Uterus (tissue), 2 donors: ENCODE measurements around the gene ASXL3.

Experiments
- POLR2A ChIP-seq, 2 donors: fragments of 450-650 bp; IDR thresholded peaks; one replicate each; pipeline ENCODE4 v1.6.1; 2016; ENCODE audit warnings: antibody characterized with exemption in 2 of 2, mild to moderate bottlenecking in 1 of 2, moderate library complexity in 1 of 2
- TF ChIP-seq, protein P1 (sequence below), 4 experiments: fragments of 200-600 bp in 2 of 4; fragments of 450-650 bp in 2 of 4; sonication (generic) in 2 of 4; IDR thresholded peaks; one replicate each; pipeline ENCODE4 v1.5.1; 2016 to 2019; ENCODE audit warnings: antibody characterized with exemption in 4 of 4, mild to moderate bottlenecking in 2 of 4, moderate library complexity in 1 of 4

DNA sequence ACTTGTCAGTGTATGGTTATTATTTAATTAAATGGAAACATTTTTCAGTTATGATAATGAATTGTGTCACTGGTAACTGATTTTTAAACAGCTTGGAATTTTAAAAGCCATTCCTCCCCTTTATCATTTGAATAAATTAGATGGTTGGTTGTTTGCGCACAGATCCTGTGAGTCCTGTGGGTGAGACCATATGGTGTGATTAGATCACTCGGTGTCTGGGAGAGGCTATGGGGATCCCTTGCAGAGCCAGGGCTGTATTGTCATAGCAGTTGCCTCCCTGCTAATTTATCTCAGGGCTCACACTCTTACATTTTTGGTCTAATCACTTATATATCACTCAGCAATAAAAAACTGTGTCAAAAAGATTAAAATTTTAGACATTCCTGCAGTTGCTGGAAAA lies 133.5 kb downstream of the ASXL3 start:
- TF ChIP-seq, protein P1, sequence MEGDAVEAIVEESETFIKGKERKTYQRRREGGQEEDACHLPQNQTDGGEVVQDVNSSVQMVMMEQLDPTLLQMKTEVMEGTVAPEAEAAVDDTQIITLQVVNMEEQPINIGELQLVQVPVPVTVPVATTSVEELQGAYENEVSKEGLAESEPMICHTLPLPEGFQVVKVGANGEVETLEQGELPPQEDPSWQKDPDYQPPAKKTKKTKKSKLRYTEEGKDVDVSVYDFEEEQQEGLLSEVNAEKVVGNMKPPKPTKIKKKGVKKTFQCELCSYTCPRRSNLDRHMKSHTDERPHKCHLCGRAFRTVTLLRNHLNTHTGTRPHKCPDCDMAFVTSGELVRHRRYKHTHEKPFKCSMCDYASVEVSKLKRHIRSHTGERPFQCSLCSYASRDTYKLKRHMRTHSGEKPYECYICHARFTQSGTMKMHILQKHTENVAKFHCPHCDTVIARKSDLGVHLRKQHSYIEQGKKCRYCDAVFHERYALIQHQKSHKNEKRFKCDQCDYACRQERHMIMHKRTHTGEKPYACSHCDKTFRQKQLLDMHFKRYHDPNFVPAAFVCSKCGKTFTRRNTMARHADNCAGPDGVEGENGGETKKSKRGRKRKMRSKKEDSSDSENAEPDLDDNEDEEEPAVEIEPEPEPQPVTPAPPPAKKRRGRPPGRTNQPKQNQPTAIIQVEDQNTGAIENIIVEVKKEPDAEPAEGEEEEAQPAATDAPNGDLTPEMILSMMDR (IDR thresholded peaks at IDR 0.05) = no peak
- TF ChIP-seq POLR2A (IDR thresholded peaks at IDR 0.05) = no peak
